ENCODE measurements around the gene TUBA1C.

GRCh38 chr12:49272790-49273725 lies 8.2 kb downstream of the TUBA1C start:
- TF ChIP-seq CTCF (optimal IDR thresholded peaks at IDR 0.05 in 1 of 3, IDR thresholded peaks at IDR 0.05 in 1 of 3, conservative IDR thresholded peaks at IDR 0.05 in 1 of 3; ENCODE audit: extremely low read depth in 1 of 3, insufficient read depth in 2 of 3, low read length in 3 of 3) (no peak), EZH2 (IDR thresholded peaks at IDR 0.05; ENCODE audit: low read length) (no peak)
